HepG2 (cell line): Measurements from ENCODE around the gene ZNF500. TPM values are rescaled to one million over a fixed set of nuclear protein-coding genes. Genes with fewer than 3 reads are reported as not detected.

ENCODE experiments used
- CC2D1A ChIP-seq: sonication (generic); formaldehyde crosslinking; IDR thresholded peaks from 2 replicates; pipeline ENCODE4 v1.8.1; 2023; ENCODE audit warnings: mild to moderate bottlenecking, missing genetic modification reagents
- CEBPB ChIP-seq: IDR thresholded peaks from 2 replicates; pipeline ENCODE4 v1.6.1; 2011; ENCODE audit warnings: low read depth, low read length, improper control_type of control experiment, borderline replicate concordance
- ETV6 ChIP-seq: sonication (generic); formaldehyde crosslinking; conservative IDR thresholded peaks from 2 replicates; pipeline ENCODE4 v1.4.0; 2020; ENCODE audit warnings: missing genetic modification reagents
- HNRNPLL ChIP-seq: fragments of 200-400 bp; formaldehyde crosslinking; IDR thresholded peaks from 2 replicates; pipeline ENCODE4 v1.6.1; 2017; ENCODE audit warnings: mild to moderate bottlenecking, low read depth, low read length; ENCODE audit not compliant: poor library complexity, severe bottlenecking
- IKZF5 ChIP-seq: IDR thresholded peaks from 2 replicates; pipeline ENCODE4 v1.6.1; 2018; ENCODE audit warnings: missing genetic modification reagents, mild to moderate bottlenecking, missing compliant biosample characterization
- MED8 ChIP-seq: sonication (generic); formaldehyde crosslinking; IDR thresholded peaks from 2 replicates; pipeline ENCODE4 v1.8.1; 2023; ENCODE audit warnings: mild to moderate bottlenecking, missing genetic modification reagents; ENCODE audit not compliant: insufficient replicate concordance
- PHF8 ChIP-seq: sonication (generic); formaldehyde crosslinking; IDR thresholded peaks from 2 replicates; pipeline ENCODE4 v1.5.0; 2020; ENCODE audit warnings: missing genetic modification reagents
- SAP130 ChIP-seq: IDR thresholded peaks from 2 replicates; pipeline ENCODE4 v1.6.1; 2016; ENCODE audit warnings: low read depth
- SP4 ChIP-seq: sonication (generic); formaldehyde crosslinking; IDR thresholded peaks from 2 replicates; pipeline ENCODE4 v1.8.1; 2023; ENCODE audit warnings: mild to moderate bottlenecking, missing genetic modification reagents
- SPEN ChIP-seq: sonication (generic); formaldehyde crosslinking; IDR thresholded peaks from 2 replicates; pipeline ENCODE4 v1.5.1; 2020; ENCODE audit warnings: low read depth, mild to moderate bottlenecking, missing genetic modification reagents
- TCF7L2 ChIP-seq: IDR thresholded peaks from 2 replicates; pipeline ENCODE4 v1.6.1; 2011; ENCODE audit warnings: mild to moderate bottlenecking, low read depth, low read length, moderate library complexity
- TFDP2 ChIP-seq: sonication (generic); formaldehyde crosslinking; IDR thresholded peaks from 2 replicates; pipeline ENCODE4 v1.4.0; 2020; ENCODE audit warnings: missing genetic modification reagents
- XBP1 ChIP-seq: sonication (generic); formaldehyde crosslinking; IDR thresholded peaks from 2 replicates; pipeline ENCODE4 v1.5.0; 2020; ENCODE audit warnings: missing genetic modification reagents
- ZBTB20 ChIP-seq: sonication (generic); formaldehyde crosslinking; IDR thresholded peaks from 2 replicates; pipeline ENCODE4 v1.8.1; 2023; ENCODE audit warnings: missing genetic modification reagents, low read depth, mild to moderate bottlenecking, borderline replicate concordance
- ZBTB7A ChIP-seq: sonication (generic); formaldehyde crosslinking; IDR thresholded peaks from 2 replicates; pipeline ENCODE4 v1.8.0; 2022; ENCODE audit warnings: mild to moderate bottlenecking, missing genetic modification reagents
- ZFP36L1 ChIP-seq: sonication (generic); formaldehyde crosslinking; IDR thresholded peaks from 2 replicates; pipeline ENCODE4 v1.8.0; 2022; ENCODE audit warnings: mild to moderate bottlenecking, missing genetic modification reagents, moderate library complexity
- ZNF710 ChIP-seq: sonication (generic); formaldehyde crosslinking; IDR thresholded peaks from 2 replicates; pipeline ENCODE4 v1.5.0; 2020; ENCODE audit warnings: mild to moderate bottlenecking, missing genetic modification reagents, borderline replicate concordance
- ZNF75D ChIP-seq: sonication (generic); formaldehyde crosslinking; IDR thresholded peaks from 2 replicates; pipeline ENCODE4 v1.8.1; 2023; ENCODE audit warnings: missing genetic modification reagents, mild to moderate bottlenecking, borderline replicate concordance
- ZNF768 ChIP-seq: sonication (generic); formaldehyde crosslinking; IDR thresholded peaks from 2 replicates; pipeline ENCODE4 v1.4.0; 2020; ENCODE audit warnings: missing genetic modification reagents
- ZSCAN9 ChIP-seq: IDR thresholded peaks from 2 replicates; pipeline ENCODE4 v1.6.1; 2016; ENCODE audit warnings: borderline replicate concordance
- ZZZ3 ChIP-seq: sonication (generic); formaldehyde crosslinking; IDR thresholded peaks from 2 replicates; pipeline ENCODE4 v1.4.0; 2020; ENCODE audit warnings: missing genetic modification reagents, mild to moderate bottlenecking, borderline replicate concordance
- polyA plus RNA-seq, 8 experiments: library from polyadenylated mRNA; depleted of rRNA in 3 of 8; stranded (reverse) in 7 of 8; unstranded in 1 of 8; fragments of >200 nt; fragmentation: Illumina TruSeq in 4 of 8; extraction: Trizol in 4 of 8; gene quantifications; 2 replicates each; pipeline versions ENCODE4 v1.2.1 to v1.2.3, GENCODE V29; 2011 to 2016; ENCODE audit warnings: low read depth in 4 of 8, missing spikeins in 1 of 8, mixed read lengths in 1 of 8; ENCODE audit not compliant: insufficient read depth in 1 of 8
- total RNA-seq, 5 experiments: library from RNA; depleted of rRNA; stranded (reverse); fragments of >200 nt; fragmentation: Illumina TruSeq; extraction: Trizol; gene quantifications; 2 replicates each; pipeline ENCODE4 v1.2.3, GENCODE V29; 2016; ENCODE audit warnings: low read depth in 1 of 5
- TF ChIP-seq, protein P1 (sequence below): sonication (generic); formaldehyde crosslinking; IDR thresholded peaks from 2 replicates; pipeline ENCODE4 v1.5.1; 2020; ENCODE audit warnings: mild to moderate bottlenecking, moderate library complexity, missing genetic modification reagents
- TF ChIP-seq, protein P2 (sequence below): IDR thresholded peaks from 2 replicates; pipeline ENCODE4 v1.6.1; 2016; ENCODE audit warnings: missing compliant biosample characterization, missing genetic modification reagents, borderline replicate concordance

ZNF500 gene
- total and polyA plus RNA-seq, 2 of the 13 experiments (the other 11 are each of a cell fraction or from before 2014, with no cell fraction given) = 6.1 to 12.2 TPM

DNA sequence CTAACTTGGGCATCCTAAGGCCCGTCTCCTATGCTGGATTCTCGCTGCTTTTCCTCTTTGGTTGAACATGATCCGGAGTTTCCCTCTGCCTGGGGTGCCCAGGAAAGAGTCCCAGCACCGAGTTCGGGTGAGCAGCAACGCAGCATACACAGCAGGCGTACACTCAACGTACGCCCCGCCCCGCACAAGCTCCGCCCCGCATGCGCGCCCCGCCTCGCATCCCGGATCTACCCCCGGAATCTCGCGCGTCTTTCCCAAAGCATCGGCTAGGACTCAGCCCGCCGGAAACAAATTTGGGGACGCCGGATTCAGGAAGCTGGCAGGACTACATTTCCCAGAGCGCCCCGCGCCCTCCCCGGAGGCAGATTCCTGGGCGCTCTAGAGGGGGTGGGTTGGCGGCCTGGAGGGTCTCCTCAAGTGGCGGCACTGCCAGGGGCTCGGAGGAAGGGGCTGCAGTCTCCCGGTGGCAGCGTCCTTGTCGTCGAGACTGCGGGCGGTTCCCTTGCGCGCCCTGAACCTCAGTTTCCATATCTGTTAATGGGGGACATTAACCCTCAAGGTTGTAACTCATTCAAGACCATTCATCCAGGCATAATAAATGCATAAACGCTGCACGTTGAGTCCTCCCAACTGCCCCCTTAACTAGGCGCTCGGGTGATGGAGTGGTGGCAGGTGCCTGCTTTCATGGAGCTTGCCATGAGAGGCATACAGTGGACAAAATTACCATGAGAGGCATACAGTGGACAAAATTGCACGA is 1.8 kb upstream of the ZNF500 start (continued):
- no peak for TF ChIP-seq XBP1 (CRISPR knock-in tag)
- no peak for TF ChIP-seq TCF7L2
- no peak for TF ChIP-seq ZFP36L1 (CRISPR knock-in tag)
- TF ChIP-seq IKZF5 (CRISPR knock-in tag) = peak; percentile 84
- TF ChIP-seq ZSCAN9 (CRISPR knock-in tag) = peak; percentile 60; the same call in 1 of the 2 replicates
- no peak for TF ChIP-seq ZBTB20 (CRISPR knock-in tag)
- peak; percentile 53; the same call in 1 of the 2 replicates for TF ChIP-seq ZZZ3
- TF ChIP-seq ZNF75D (CRISPR knock-in tag) = no peak
- TF ChIP-seq CEBPB = no peak
- no peak for TF ChIP-seq ETV6 (CRISPR knock-in tag)
- TF ChIP-seq, protein P1, sequence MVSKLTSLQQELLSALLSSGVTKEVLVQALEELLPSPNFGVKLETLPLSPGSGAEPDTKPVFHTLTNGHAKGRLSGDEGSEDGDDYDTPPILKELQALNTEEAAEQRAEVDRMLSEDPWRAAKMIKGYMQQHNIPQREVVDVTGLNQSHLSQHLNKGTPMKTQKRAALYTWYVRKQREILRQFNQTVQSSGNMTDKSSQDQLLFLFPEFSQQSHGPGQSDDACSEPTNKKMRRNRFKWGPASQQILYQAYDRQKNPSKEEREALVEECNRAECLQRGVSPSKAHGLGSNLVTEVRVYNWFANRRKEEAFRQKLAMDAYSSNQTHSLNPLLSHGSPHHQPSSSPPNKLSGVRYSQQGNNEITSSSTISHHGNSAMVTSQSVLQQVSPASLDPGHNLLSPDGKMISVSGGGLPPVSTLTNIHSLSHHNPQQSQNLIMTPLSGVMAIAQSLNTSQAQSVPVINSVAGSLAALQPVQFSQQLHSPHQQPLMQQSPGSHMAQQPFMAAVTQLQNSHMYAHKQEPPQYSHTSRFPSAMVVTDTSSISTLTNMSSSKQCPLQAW (CRISPR knock-in tag) = peak; percentile 51
- TF ChIP-seq ZNF768 (CRISPR knock-in tag) = no peak
- TF ChIP-seq ZBTB7A (CRISPR knock-in tag) = 0 out of 2 replicates have a peak, but pooled peaks have one; percentile 18
- TF ChIP-seq PHF8 (CRISPR knock-in tag) = peak; percentile 72
- peak; percentile 96 for TF ChIP-seq HNRNPLL
- TF ChIP-seq, protein P2, sequence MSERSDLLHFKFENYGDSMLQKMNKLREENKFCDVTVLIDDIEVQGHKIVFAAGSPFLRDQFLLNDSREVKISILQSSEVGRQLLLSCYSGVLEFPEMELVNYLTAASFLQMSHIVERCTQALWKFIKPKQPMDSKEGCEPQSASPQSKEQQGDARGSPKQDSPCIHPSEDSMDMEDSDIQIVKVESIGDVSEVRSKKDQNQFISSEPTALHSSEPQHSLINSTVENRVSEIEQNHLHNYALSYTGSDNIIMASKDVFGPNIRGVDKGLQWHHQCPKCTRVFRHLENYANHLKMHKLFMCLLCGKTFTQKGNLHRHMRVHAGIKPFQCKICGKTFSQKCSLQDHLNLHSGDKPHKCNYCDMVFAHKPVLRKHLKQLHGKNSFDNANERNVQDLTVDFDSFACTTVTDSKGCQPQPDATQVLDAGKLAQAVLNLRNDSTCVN (CRISPR knock-in tag) = peak; percentile 69; the same call in 1 of the 2 replicates
- TF ChIP-seq ZNF710 (CRISPR knock-in tag) = 0 out of 2 replicates have a peak, but pooled peaks have one; percentile 23
- TF ChIP-seq SAP130 (CRISPR knock-in tag) = peak; percentile 80
- TF ChIP-seq MED8 (CRISPR knock-in tag) = no peak
- peak; percentile 84 for TF ChIP-seq TFDP2 (CRISPR knock-in tag)
- peak; percentile 90; the same call in 1 of the 2 replicates for TF ChIP-seq SP4
- TF ChIP-seq CC2D1A = no peak
- peak; percentile 79 for TF ChIP-seq SPEN (CRISPR knock-in tag)
